HG03139 (cell line): ENCODE results near the gene MAPK9.

ENCODE experiments used
- ATAC-seq: cut with Tn5 transposase; IDR thresholded peaks from one replicate; pipeline ENCODE4 v1.9.1; 2021; ENCODE audit not compliant: unreplicated experiment

Gene MAPK9

GRCh38 chr5:180208435-180209081, 83.3 kb downstream of the MAPK9 start:
- peak; percentile 23 for ATAC-seq

- ATAC-seq = no peak
Measured at GRCh38 chr5:180208038-180208434, 83.8 kb downstream of the MAPK9 start.

- ATAC-seq = no peak
Measured at GRCh38 chr5:180207593-180207992, 84.3 kb downstream of the MAPK9 start.

GRCh38 chr5:180206993-180207392, 84.9 kb downstream of the MAPK9 start:
- ATAC-seq = no peak

- no peak for ATAC-seq
Measured at GRCh38 chr5:180205916-180206315, 86.0 kb downstream of the MAPK9 start.

- no peak for ATAC-seq
Measured at GRCh38 chr5:180204276-180204819, 87.5 kb downstream of the MAPK9 start.

- no peak for ATAC-seq
Measured at GRCh38 chr5:180202939-180203573, 88.8 kb downstream of the MAPK9 start.

- ATAC-seq = no peak
Measured at GRCh38 chr5:180201051-180201987, 90.6 kb downstream of the MAPK9 start.

- no peak for ATAC-seq
Measured at GRCh38 chr5:180199390-180199789, 92.5 kb downstream of the MAPK9 start.

GRCh38 chr5:180198208-180198607, 93.7 kb downstream of the MAPK9 start:
- ATAC-seq = no peak

- ATAC-seq = no peak
Measured at GRCh38 chr5:180197016-180197702, 94.7 kb downstream of the MAPK9 start.

- no peak for ATAC-seq
Measured at GRCh38 chr5:180194410-180195345, 97.2 kb downstream of the MAPK9 start.

- no peak for ATAC-seq
Measured at GRCh38 chr5:180193749-180194375, 98.0 kb downstream of the MAPK9 start.

- no peak for ATAC-seq
Measured at GRCh38 chr5:180191716-180192115, 100.2 kb downstream of the MAPK9 start.

GRCh38 chr5:180187767-180188166, 104.1 kb downstream of the MAPK9 start:
- ATAC-seq = no peak
